ENCODE results near the gene RAD51B.

RAD51B gene

DNA sequence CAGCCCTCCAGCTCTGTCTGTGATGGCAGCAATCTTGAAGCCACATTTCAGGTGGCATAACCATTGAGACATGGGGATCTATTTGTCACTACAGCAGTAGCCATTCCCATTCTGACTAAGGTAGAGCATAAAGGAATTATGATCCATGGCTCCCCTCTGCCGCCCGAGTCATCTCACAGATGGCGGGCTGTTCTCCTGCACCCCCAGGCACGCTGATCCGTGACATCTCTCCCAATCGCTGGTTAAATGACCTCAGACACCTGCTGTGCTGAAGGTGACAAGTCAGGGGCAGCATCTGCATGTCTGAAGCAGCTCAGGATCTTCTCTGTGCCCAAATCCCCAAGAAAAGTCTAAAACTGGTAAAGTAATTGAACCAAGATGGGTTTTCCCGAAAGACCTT lies 849.0 kb downstream of the RAD51B start:
- Histone ChIP-seq H3K36me3 (ENCODE audit: insufficient read depth, low read length) (no peaks in the 10 kb centered on the region), H3K27me3 (ENCODE audit: insufficient read depth, low read length) (no peaks in the 10 kb centered on the region), H3K4me1 (ENCODE audit: insufficient read depth, low read length) (no peaks in the 10 kb centered on the region), H3K4me3 (ENCODE audit: low read length) (no peak overlapping the region), H3K9ac (ENCODE audit: low read depth, low read length) (no peak overlapping the region), H3K9me3 (ENCODE audit: insufficient read depth, low read depth, low read length) (no peaks in the 10 kb centered on the region), H3K27ac (ENCODE audit: low read depth, low read length) (no peak overlapping the region)
- 84% methylated on average over 7 of the region's 7 CpGs for WGBS

- no peaks in the 10 kb centered on the region for H3K36me3 ChIP-seq (ENCODE audit: insufficient read depth, low read length)
- H3K9me3 ChIP-seq (ENCODE audit: insufficient read depth, low read depth, low read length): no peaks in the 10 kb centered on the region
- no peaks in the 10 kb centered on the region for H3K4me1 ChIP-seq (ENCODE audit: insufficient read depth, low read length)
- H3K9ac ChIP-seq (ENCODE audit: low read depth, low read length): no peak overlapping the region
- no peak overlapping the region for H3K27ac ChIP-seq (ENCODE audit: low read depth, low read length)
- no peak overlapping the region for H3K4me3 ChIP-seq (ENCODE audit: low read length)
- 93% methylated on average over 3 of the region's 3 CpGs for WGBS
- H3K27me3 ChIP-seq (ENCODE audit: insufficient read depth, low read length): no peaks in the 10 kb centered on the region
These were observed 849.5 kb downstream of the RAD51B start for GRCh38 chr14:68669111-68669511.

DNA sequence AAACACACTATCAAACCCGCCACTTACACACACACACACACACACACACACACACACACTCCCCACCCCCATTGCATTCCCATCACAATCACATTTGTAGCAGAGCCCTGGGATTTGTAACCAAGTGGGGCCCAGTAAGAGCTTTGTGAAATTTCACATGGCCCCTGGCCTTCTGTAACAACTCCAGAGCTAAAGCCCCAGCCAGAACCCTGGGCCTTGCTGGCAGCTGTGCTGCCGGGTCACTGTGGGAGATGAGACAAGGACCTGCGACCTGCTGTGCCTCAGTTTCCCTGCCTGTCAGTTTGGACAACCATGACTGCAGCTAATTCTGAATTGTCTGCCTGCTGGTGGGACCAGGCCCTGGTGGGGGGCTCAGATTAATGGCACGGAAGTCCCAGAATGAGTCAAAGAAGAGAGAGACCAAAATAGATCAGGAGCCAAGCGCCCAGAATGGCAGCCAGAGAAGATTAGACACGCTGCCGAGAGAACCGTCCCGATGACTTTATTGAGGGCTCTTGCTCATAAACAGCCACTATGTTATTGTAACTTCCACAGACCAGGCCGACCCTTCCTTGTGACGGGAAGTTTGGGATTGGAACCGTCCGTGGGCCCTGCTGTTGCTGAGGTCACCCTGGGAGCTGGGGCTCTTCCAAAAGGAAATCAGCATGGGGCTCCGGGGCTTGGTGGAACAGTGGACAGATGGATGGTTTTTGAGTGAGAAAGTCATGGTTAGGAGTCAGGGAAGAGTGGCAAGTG lies 850.2 kb downstream of the RAD51B start:
- H3K27ac ChIP-seq (ENCODE audit: low read depth, low read length): no peak overlapping the region
- no peak overlapping the region for H3K9ac ChIP-seq (ENCODE audit: low read depth, low read length)
- WGBS: 96% methylated on average over 14 of the region's 14 CpGs
- no peaks in the 10 kb centered on the region for H3K9me3 ChIP-seq (ENCODE audit: insufficient read depth, low read depth, low read length)
- H3K36me3 ChIP-seq (ENCODE audit: insufficient read depth, low read length): no peaks in the 10 kb centered on the region
- no peaks in the 10 kb centered on the region for H3K4me1 ChIP-seq (ENCODE audit: insufficient read depth, low read length)
- no peaks in the 10 kb centered on the region for H3K27me3 ChIP-seq (ENCODE audit: insufficient read depth, low read length)
- H3K4me3 ChIP-seq (ENCODE audit: low read length): no peak overlapping the region

GRCh38 chr14:68670359-68670715 lies 850.8 kb downstream of the RAD51B start:
- Histone ChIP-seq H3K27ac (ENCODE audit: low read depth, low read length) (no peak overlapping the region), H3K4me3 (ENCODE audit: low read length) (no peak overlapping the region), H3K36me3 (ENCODE audit: insufficient read depth, low read length) (no peaks in the 10 kb centered on the region), H3K27me3 (ENCODE audit: insufficient read depth, low read length) (no peaks in the 10 kb centered on the region), H3K9ac (ENCODE audit: low read depth, low read length) (no peak overlapping the region), H3K4me1 (ENCODE audit: insufficient read depth, low read length) (no peaks in the 10 kb centered on the region), H3K9me3 (ENCODE audit: insufficient read depth, low read depth, low read length) (no peaks in the 10 kb centered on the region)
- 92% methylated on average over 1 of the region's 1 CpG for WGBS

- Histone ChIP-seq H3K4me1 (ENCODE audit: insufficient read depth, low read length) (no peaks in the 10 kb centered on the region), H3K9ac (ENCODE audit: low read depth, low read length) (no peak overlapping the region), H3K27ac (ENCODE audit: low read depth, low read length) (no peak overlapping the region), H3K36me3 (ENCODE audit: insufficient read depth, low read length) (no peaks in the 10 kb centered on the region), H3K9me3 (ENCODE audit: insufficient read depth, low read depth, low read length) (no peaks in the 10 kb centered on the region), H3K27me3 (ENCODE audit: insufficient read depth, low read length) (no peaks in the 10 kb centered on the region), H3K4me3 (ENCODE audit: low read length) (no peak overlapping the region)
- 94% methylated on average over 2 of the region's 2 CpGs for WGBS
These were observed 852.3 kb downstream of the RAD51B start for GRCh38 chr14:68671909-68672308.

- no peaks in the 10 kb centered on the region for H3K4me1 ChIP-seq (ENCODE audit: insufficient read depth, low read length)
- H3K9me3 ChIP-seq (ENCODE audit: insufficient read depth, low read depth, low read length): no peaks in the 10 kb centered on the region
- no peak overlapping the region for H3K4me3 ChIP-seq (ENCODE audit: low read length)
- H3K27ac ChIP-seq (ENCODE audit: low read depth, low read length): no peak overlapping the region
- H3K9ac ChIP-seq (ENCODE audit: low read depth, low read length): no peak overlapping the region
- no peaks in the 10 kb centered on the region for H3K27me3 ChIP-seq (ENCODE audit: insufficient read depth, low read length)
- 90% methylated on average over 3 of the region's 3 CpGs for WGBS
- H3K36me3 ChIP-seq (ENCODE audit: insufficient read depth, low read length): no peaks in the 10 kb centered on the region
These were observed 853.2 kb downstream of the RAD51B start for GRCh38 chr14:68672609-68673285.

DNA sequence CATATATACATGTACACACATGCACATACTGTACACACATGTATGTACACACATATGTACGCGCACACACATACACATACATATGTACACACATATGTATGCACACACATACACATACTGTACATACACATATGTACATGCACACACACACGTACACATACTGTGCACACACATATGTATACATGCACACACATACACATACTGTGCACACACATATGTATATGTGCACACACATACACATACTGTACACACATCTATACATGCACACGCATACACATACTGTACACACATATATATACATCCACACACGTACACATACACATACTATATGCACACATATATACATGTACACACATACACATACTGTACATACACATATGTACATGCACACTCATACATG lies 853.9 kb downstream of the RAD51B start:
- H3K4me1 ChIP-seq (ENCODE audit: insufficient read depth, low read length): no peaks in the 10 kb centered on the region
- H3K27ac ChIP-seq (ENCODE audit: low read depth, low read length): no peak overlapping the region
- no peaks in the 10 kb centered on the region for H3K27me3 ChIP-seq (ENCODE audit: insufficient read depth, low read length)
- H3K9me3 ChIP-seq (ENCODE audit: insufficient read depth, low read depth, low read length): no peaks in the 10 kb centered on the region
- H3K36me3 ChIP-seq (ENCODE audit: insufficient read depth, low read length): no peaks in the 10 kb centered on the region
- no peak overlapping the region for H3K4me3 ChIP-seq (ENCODE audit: low read length)
- no peak overlapping the region for H3K9ac ChIP-seq (ENCODE audit: low read depth, low read length)
- 76% methylated on average over 5 of the region's 5 CpGs for WGBS

DNA sequence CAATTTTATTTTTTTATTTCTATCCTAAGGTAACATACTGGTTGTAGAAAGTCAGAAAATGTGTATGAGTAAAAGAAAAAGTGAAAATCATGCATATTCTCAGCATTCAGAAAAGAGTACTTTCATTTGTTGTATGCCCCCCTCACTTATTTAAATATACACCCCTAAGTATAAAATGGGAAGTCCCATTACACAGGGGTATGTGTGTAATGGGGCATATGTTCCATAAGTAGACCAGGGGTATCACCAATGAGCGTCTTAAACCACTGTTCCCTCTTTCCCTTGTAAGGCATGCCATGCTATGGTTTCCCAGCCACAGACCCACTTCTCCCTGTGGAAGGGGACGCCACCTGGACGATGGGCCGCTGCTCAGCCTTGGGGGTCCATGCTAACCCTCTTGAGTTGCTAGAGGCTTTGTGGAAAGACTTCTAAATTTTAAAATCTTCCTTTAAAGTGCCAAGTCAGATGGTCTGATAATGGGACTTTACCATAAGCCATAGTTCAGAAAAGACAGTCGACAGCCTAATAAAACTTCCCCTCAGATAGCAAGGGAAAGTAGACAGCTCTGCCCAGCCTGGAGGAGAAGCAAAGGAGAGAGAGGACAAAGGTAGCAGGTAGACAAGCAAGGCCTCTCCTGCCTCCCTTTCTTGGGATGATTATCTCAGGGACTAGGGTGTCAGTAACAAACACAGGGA lies 855.1 kb downstream of the RAD51B start:
- 88% methylated on average over 5 of the region's 5 CpGs for whole genome bisulfite sequencing
- Histone ChIP-seq H3K4me1 (ENCODE audit: insufficient read depth, low read length) (no peaks in the 10 kb centered on the region), H3K9ac (ENCODE audit: low read depth, low read length) (no peak overlapping the region), H3K4me3 (ENCODE audit: low read length) (no peak overlapping the region), H3K27me3 (ENCODE audit: insufficient read depth, low read length) (no peaks in the 10 kb centered on the region), H3K36me3 (ENCODE audit: insufficient read depth, low read length) (no peaks in the 10 kb centered on the region), H3K9me3 (ENCODE audit: insufficient read depth, low read depth, low read length) (no peaks in the 10 kb centered on the region), H3K27ac (ENCODE audit: low read depth, low read length) (no peak overlapping the region)

- 90% methylated on average over 1 of the region's 1 CpG for WGBS
- Histone ChIP-seq H3K4me1 (ENCODE audit: insufficient read depth, low read length) (no peaks in the 10 kb centered on the region), H3K27ac (ENCODE audit: low read depth, low read length) (no peak overlapping the region), H3K9me3 (ENCODE audit: insufficient read depth, low read depth, low read length) (no peaks in the 10 kb centered on the region), H3K4me3 (ENCODE audit: low read length) (no peak overlapping the region), H3K9ac (ENCODE audit: low read depth, low read length) (no peak overlapping the region), H3K27me3 (ENCODE audit: insufficient read depth, low read length) (no peaks in the 10 kb centered on the region), H3K36me3 (ENCODE audit: insufficient read depth, low read length) (no peaks in the 10 kb centered on the region)
These were observed 855.6 kb downstream of the RAD51B start for GRCh38 chr14:68675233-68675577.

GRCh38 chr14:68676511-68676943 lies 856.9 kb downstream of the RAD51B start:
- Histone ChIP-seq H3K9me3 (ENCODE audit: insufficient read depth, low read depth, low read length) (no peaks in the 10 kb centered on the region), H3K27me3 (ENCODE audit: insufficient read depth, low read length) (no peaks in the 10 kb centered on the region), H3K9ac (ENCODE audit: low read depth, low read length) (no peak overlapping the region), H3K27ac (ENCODE audit: low read depth, low read length) (no peak overlapping the region), H3K36me3 (ENCODE audit: insufficient read depth, low read length) (no peaks in the 10 kb centered on the region), H3K4me1 (ENCODE audit: insufficient read depth, low read length) (peaks cover under 1% of the 10 kb centered on the region; the same call in 1 of the 2 replicates), H3K4me3 (ENCODE audit: low read length) (no peak overlapping the region)
- WGBS: 87% methylated on average over 11 of the region's 11 CpGs

DNA sequence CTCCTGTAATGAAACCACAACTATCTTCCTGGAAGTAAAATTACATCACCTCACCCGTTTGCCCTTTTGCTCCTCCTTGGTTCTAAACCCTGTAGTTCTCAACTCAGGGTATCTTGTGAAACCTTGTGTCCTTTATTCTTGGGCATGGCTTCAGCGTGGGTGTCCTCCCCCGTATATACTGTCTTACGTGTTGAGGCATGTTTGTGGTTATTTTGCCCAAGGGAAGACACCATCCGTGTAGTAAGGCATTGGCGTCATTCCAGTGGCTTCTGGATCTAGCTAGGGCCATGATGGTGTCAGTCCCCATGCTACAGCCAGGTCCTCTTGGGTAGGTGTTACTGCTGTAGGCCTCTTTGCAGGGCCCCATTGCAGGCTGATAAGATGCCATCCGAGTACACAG lies 857.9 kb downstream of the RAD51B start:
- Histone ChIP-seq H3K9ac (ENCODE audit: low read depth, low read length) (no peak overlapping the region), H3K36me3 (ENCODE audit: insufficient read depth, low read length) (no peaks in the 10 kb centered on the region), H3K4me1 (ENCODE audit: insufficient read depth, low read length) (peaks cover 10% of the 10 kb centered on the region), H3K4me3 (ENCODE audit: low read length) (no peak overlapping the region), H3K27ac (ENCODE audit: low read depth, low read length) (no peak overlapping the region), H3K27me3 (ENCODE audit: insufficient read depth, low read length) (no peaks in the 10 kb centered on the region), H3K9me3 (ENCODE audit: insufficient read depth, low read depth, low read length) (no peaks in the 10 kb centered on the region)
- WGBS: 96% methylated on average over 7 of the region's 7 CpGs

Data from HUES64 (cell line).